Upper lobe of right lung (tissue), 1 donor: ENCODE measurements around the gene UIMC1. TPM values are rescaled to one million over a fixed set of nuclear protein-coding genes. Genes with fewer than 3 reads are reported as not detected.
"Not testable (repeated sequence)": the region's sequence is repeated elsewhere in the genome, so short reads cannot be mapped to it uniquely, and the experiment has no call there.

Source experiments
- ATAC-seq: fragments of 200-7000 bp; cut with Tn5 transposase; one replicate; pipeline ENCODE4 v1.9.1; 2020; ENCODE audit warnings: mild to moderate bottlenecking, moderate library complexity
- DNase-seq: peaks from one replicate; pipeline ENCODE4 v3.0.0-alpha.2; 2020
- H3K27ac ChIP-seq: fragments of 200-600 bp; one replicate; pipeline ENCODE4 v1.8.0; 2022
- H3K27me3 ChIP-seq: fragments of 200-600 bp; one replicate; pipeline ENCODE4 v1.8.0; 2022; ENCODE audit warnings: mild to moderate bottlenecking
- H3K36me3 ChIP-seq: fragments of 200-600 bp; one replicate; pipeline ENCODE4 v1.8.0; 2022
- H3K4me1 ChIP-seq: fragments of 200-600 bp; one replicate; pipeline ENCODE4 v1.8.0; 2022
- H3K4me3 ChIP-seq: fragments of 200-600 bp; one replicate; pipeline ENCODE4 v1.8.0; 2022; ENCODE audit warnings: mild to moderate bottlenecking
- H3K9me3 ChIP-seq: fragments of 200-600 bp; one replicate; pipeline ENCODE4 v1.8.0; 2022
- CTCF ChIP-seq: fragments of 200-600 bp; IDR thresholded peaks from one replicate; pipeline ENCODE4 v1.8.0; 2022; ENCODE audit warnings: antibody characterized with exemption
- intact Hi-C: fragments of 100-400 bp; cut with DNase I; formaldehyde crosslinking; loops from one replicate; pipeline ENCODE4 v1.11.0; 2022
- total RNA-seq: library from RNA; stranded (reverse); fragmentation: NEBNext Ultra II Directional; extraction: Animal tissue kit (Norgen Biotek cat#: 25700); gene quantifications from one replicate; pipeline ENCODE4 v1.2.1, GENCODE V29; 2021
- donor health status: DM: no; HTN: yes; CAD: no; lungs with severe emphysema.

UIMC1 gene
- total RNA-seq, 1 donor from 2014 or later: 35.4 TPM

- DNase-seq: no peak
- no peak for TF ChIP-seq CTCF
- no peaks in the 10 kb centered on the region for H3K27me3 ChIP-seq
- H3K9me3 ChIP-seq: no peaks in the 10 kb centered on the region
- peaks cover 13% of the 10 kb centered on the region for H3K36me3 ChIP-seq
- peaks cover 9% of the 10 kb centered on the region for H3K4me1 ChIP-seq
- H3K27ac ChIP-seq: no peak overlapping the region
- no peak for ATAC-seq
- H3K4me3 ChIP-seq: no peak overlapping the region
- intact Hi-C loops: no loop called here
Measured at GRCh38 chr5:176986280-176986679, 20.3 kb downstream of the UIMC1 start.

- Histone ChIP-seq H3K9me3 (no peaks in the 10 kb centered on the region), H3K36me3 (peaks cover 20% of the 10 kb centered on the region), H3K27me3 (no peaks in the 10 kb centered on the region), H3K27ac (no peak overlapping the region), H3K4me3 (no peak overlapping the region), H3K4me1 (peaks cover 9% of the 10 kb centered on the region)
- no peak for DNase-seq
- ATAC-seq: no peak
- TF ChIP-seq CTCF: no peak
- intact Hi-C loops: no loop called here
Measured at GRCh38 chr5:176985516-176985915, 21.1 kb downstream of the UIMC1 start.

GRCh38 chr5:176984176-176984575, 22.4 kb downstream of the UIMC1 start:
- H3K27me3 ChIP-seq, intact Hi-C loops, ATAC-seq, DNase-seq, H3K27ac ChIP-seq, H3K4me1 ChIP-seq, H3K4me3 ChIP-seq, H3K9me3 ChIP-seq: not testable (repeated sequence)
- H3K36me3 ChIP-seq: peaks cover 34% of the 10 kb centered on the region

GRCh38 chr5:176983593-176983992, 23.0 kb downstream of the UIMC1 start:
- H3K36me3 ChIP-seq: peaks cover 36% of the 10 kb centered on the region
- intact Hi-C loops, H3K4me1 ChIP-seq, H3K27me3 ChIP-seq, H3K27ac ChIP-seq, ATAC-seq, H3K9me3 ChIP-seq, H3K4me3 ChIP-seq, DNase-seq: not testable (repeated sequence)

- H3K27me3 ChIP-seq, ATAC-seq, intact Hi-C loops, H3K27ac ChIP-seq, DNase-seq, H3K9me3 ChIP-seq, H3K4me3 ChIP-seq, H3K4me1 ChIP-seq: not testable (repeated sequence)
- peaks cover 36% of the 10 kb centered on the region for H3K36me3 ChIP-seq
Measured at GRCh38 chr5:176983112-176983511, 23.5 kb downstream of the UIMC1 start.

- peaks cover 9% of the 10 kb centered on the region for H3K4me1 ChIP-seq
- no peaks in the 10 kb centered on the region for H3K27me3 ChIP-seq
- no peak overlapping the region for H3K27ac ChIP-seq
- H3K4me3 ChIP-seq: no peak overlapping the region
- no peak for DNase-seq
- peaks cover 36% of the 10 kb centered on the region for H3K36me3 ChIP-seq
- ATAC-seq: no peak
- TF ChIP-seq CTCF: no peak
- H3K9me3 ChIP-seq: no peaks in the 10 kb centered on the region
- intact Hi-C loops: no loop called here
Measured at GRCh38 chr5:176980818-176981217, 25.8 kb downstream of the UIMC1 start.

- no peaks in the 10 kb centered on the region for H3K27me3 ChIP-seq
- DNase-seq: no peak
- peaks cover 42% of the 10 kb centered on the region for H3K36me3 ChIP-seq
- no peaks in the 10 kb centered on the region for H3K4me1 ChIP-seq
- H3K9me3 ChIP-seq: no peaks in the 10 kb centered on the region
- intact Hi-C loops: no loop called here
- no peak overlapping the region for H3K4me3 ChIP-seq
- TF ChIP-seq CTCF: no peak
- no peak for ATAC-seq
- H3K27ac ChIP-seq: no peak overlapping the region
Measured at GRCh38 chr5:176979669-176980068, 26.9 kb downstream of the UIMC1 start.
